GM12878 (cell line): ENCODE measurements around the gene POLN. TPM values are rescaled to one million over a fixed set of nuclear protein-coding genes. Genes with fewer than 3 reads are reported as not detected.

Source experiments
- ATAC-seq: fragments of 200-7000 bp; cut with Tn5 transposase; 3 replicates; pipeline ENCODE4 v1.9.1; 2020; ENCODE audit warnings: mild to moderate bottlenecking, moderate library complexity
- BruUV-seq: library from RNA; stranded (reverse); fragments of 400-500 nt; replicated peaks from 2 replicates; lab custom pipeline; 2021; lab: Mats Ljungman, UMichigan
- CTCF ChIA-PET: fragments of 300-600 bp; sonication (Branson Sonifier 250); formaldehyde crosslinking; extraction: SDS; loops from one replicate; lab custom pipeline; 2021; ENCODE audit warnings: inconsistent platforms; lab: Yijun Ruan, JAX
- POLR2A ChIA-PET: fragments of 350-600 bp; formaldehyde crosslinking; extraction: SDS; loops from one replicate; lab custom pipeline; 2021; ENCODE audit warnings: inconsistent platforms; lab: Charles Lee
- RAD21 ChIA-PET: fragments of 300-600 bp; sonication (Branson Sonifier 250); formaldehyde crosslinking; loops from one replicate; lab custom pipeline; 2023; ENCODE audit warnings: antibody characterized with exemption; ENCODE audit not compliant: unreplicated experiment; lab: Charles Lee
- SMC1A ChIA-PET: fragments of 300-600 bp; sonication (Branson Sonifier 250); formaldehyde crosslinking; loops from one replicate; lab custom pipeline; 2023; ENCODE audit not compliant: unreplicated experiment, uncharacterized antibody; lab: Charles Lee
- DNase-seq: peaks from one replicate; pipeline ENCODE4 v3.0.0-alpha.2; 2011; ENCODE audit warnings: low read depth, low spot score
- FAIRE-seq: peaks from 3 replicates; lab custom pipeline; 2011; peaks lifted over from hg19 to GRCh38; lab: Jason Lieb, UNC
- H2AFZ ChIP-seq: 2 replicates; pipeline ENCODE4 v1.6.0; 2011; ENCODE audit warnings: low read depth, low read length, control low read depth; ENCODE audit not compliant: control insufficient read depth
- H3K27ac ChIP-seq: 2 replicates; pipeline ENCODE4 v1.5.1; 2011; ENCODE audit warnings: control low read depth; ENCODE audit not compliant: control insufficient read depth, insufficient read depth
- H3K27me3 ChIP-seq, 2 experiments: replicated peaks in 1 of 2; 2 replicates each; pipeline versions ENCODE4 v1.6.0 to v1.6.1; 2011; ENCODE audit warnings: low read length in 1 of 2; ENCODE audit not compliant: control insufficient read depth in 2 of 2, insufficient read depth in 2 of 2
- H3K36me3 ChIP-seq, 2 experiments: 2 replicates each; pipeline ENCODE4 v1.5.1; 2011; ENCODE audit warnings: low read length in 1 of 2; ENCODE audit not compliant: control insufficient read depth in 2 of 2, insufficient read depth in 2 of 2
- H3K4me1 ChIP-seq: 2 replicates; pipeline ENCODE4 v1.6.1; 2011; ENCODE audit warnings: mild to moderate bottlenecking, low read length, moderate library complexity, mixed read lengths; ENCODE audit not compliant: control insufficient read depth, insufficient read depth
- H3K4me2 ChIP-seq: 2 replicates; pipeline ENCODE4 v1.6.0; 2011; ENCODE audit warnings: control low read depth; ENCODE audit not compliant: control insufficient read depth, insufficient read depth
- H3K4me3 ChIP-seq: fragments of 200-600 bp; sonication (generic); 2 replicates; pipeline ENCODE4 v1.5.1; 2016
- H3K79me2 ChIP-seq: 2 replicates; pipeline ENCODE4 v1.6.0; 2011; ENCODE audit warnings: low read length; ENCODE audit not compliant: control insufficient read depth, insufficient read depth
- H3K9ac ChIP-seq: 2 replicates; pipeline ENCODE4 v1.8.0; 2011; ENCODE audit warnings: low read length, control low read depth, mixed read lengths; ENCODE audit not compliant: control insufficient read depth, insufficient read depth
- H3K9me3 ChIP-seq: replicated peaks from 3 replicates; pipeline ENCODE4 v1.5.1; 2011; ENCODE audit warnings: mild to moderate bottlenecking, low read length; ENCODE audit not compliant: control insufficient read depth, insufficient read depth
- H4K20me1 ChIP-seq: 2 replicates; pipeline ENCODE4 v1.6.0; 2011; ENCODE audit not compliant: control insufficient read depth, insufficient read depth
- E4F1 ChIP-seq: fragments of 450-650 bp; IDR thresholded peaks from 2 replicates; pipeline ENCODE4 v1.6.1; 2018; ENCODE audit warnings: borderline replicate concordance, mild to moderate bottlenecking; ENCODE audit not compliant: partially characterized antibody
- EED ChIP-seq: sonication (generic); IDR thresholded peaks from 2 replicates; pipeline ENCODE4 v1.6.1; 2016; ENCODE audit warnings: antibody characterized with exemption, low read depth
- EZH2 ChIP-seq: IDR thresholded peaks from 2 replicates; pipeline ENCODE4 v1.6.1; 2012; ENCODE audit warnings: low read depth, mild to moderate bottlenecking, control low read depth, inconsistent platforms, low read length, borderline replicate concordance; ENCODE audit not compliant: control insufficient read depth
- MEF2A ChIP-seq: IDR thresholded peaks from 2 replicates; pipeline ENCODE4 v1.6.1; 2011; ENCODE audit warnings: low read depth, mild to moderate bottlenecking, low read length, moderate library complexity; ENCODE audit not compliant: insufficient read depth
- POU2F2 ChIP-seq: IDR thresholded peaks from 3 replicates; pipeline ENCODE4 v1.6.1; 2011; ENCODE audit warnings: low read depth, mild to moderate bottlenecking, low read length, borderline replicate concordance
- TARDBP ChIP-seq: IDR thresholded peaks from 2 replicates; pipeline ENCODE4 v1.6.1; 2016; ENCODE audit warnings: borderline replicate concordance
- TCF7 ChIP-seq: IDR thresholded peaks from 2 replicates; pipeline ENCODE4 v1.6.1; 2014; ENCODE audit warnings: antibody characterized with exemption, borderline replicate concordance
- USF2 ChIP-seq: IDR thresholded peaks from 2 replicates; pipeline ENCODE4 v1.6.1; 2011; ENCODE audit warnings: low read depth, low read length, improper control_type of control experiment, borderline replicate concordance
- ZBTB40 ChIP-seq: fragments of 450-650 bp; IDR thresholded peaks from 2 replicates; pipeline ENCODE4 v1.6.1; 2016; ENCODE audit warnings: mild to moderate bottlenecking, moderate library complexity, borderline replicate concordance
- WGBS: methylation state at CpG from one replicate; pipeline ENCODE4 v1.1.6; 2016; ENCODE audit warnings: low lambda C conversion rate; ENCODE audit not compliant: insufficient replicate concordance, insufficient coverage; ENCODE audit errors: missing lambda C conversion rate; 5-methylcytosine and 5-hydroxymethylcytosine counted together
- in situ Hi-C: fragments of 300-500 bp; cut with MboI; formaldehyde crosslinking; loops from 9 replicates; pipeline ENCODE4 v1.14.3; 2018; ENCODE audit warnings: mixed read lengths
- intact Hi-C: fragments of 100-400 bp; cut with micrococcal nuclease; formaldehyde crosslinking; loops from one replicate; pipeline ENCODE4 v1.14.2; 2022; ENCODE audit not compliant: unreplicated experiment
- polyA plus RNA-seq, 11 experiments: library from polyadenylated mRNA; depleted of rRNA in 4 of 11; unstranded in 6 of 11; stranded (reverse) in 5 of 11; fragments of >200 nt; fragmentation: Nextera tagmentation in 4 of 11; fragmentation: Illumina TruSeq in 1 of 11; extraction: Ambion mirVana in 4 of 11; extraction: Trizol in 1 of 11; gene quantifications; 1 replicate in 1 of 11; 2 replicates in 10 of 11; pipeline versions ENCODE4 v1.2.1 to v1.2.3, GENCODE V29; 2011 to 2016; ENCODE audit warnings: inconsistent platforms in 2 of 11, missing spikeins in 2 of 11, low read depth in 1 of 11
- total RNA-seq, 4 experiments: library from RNA; depleted of rRNA in 3 of 4; stranded (reverse); fragments of >200 nt in 3 of 4; fragmentation: Illumina TruSeq in 1 of 4; extraction: Trizol in 1 of 4; gene quantifications; 2 replicates each; pipeline versions ENCODE4 v1.2.1 to v1.2.3, GENCODE V29; 2013 to 2021
- TF ChIP-seq, protein P1 (sequence below): fragments of 450-650 bp; formaldehyde crosslinking; IDR thresholded peaks from 2 replicates; pipeline ENCODE4 v1.5.0; 2022; ENCODE audit warnings: mild to moderate bottlenecking, missing genetic modification characterization
- TF ChIP-seq, protein P2 (sequence below): fragments of 450-650 bp; IDR thresholded peaks from 2 replicates; pipeline ENCODE4 v1.6.1; 2014; ENCODE audit warnings: mild to moderate bottlenecking

The POLN gene
- total and polyA plus RNA-seq, 10 of the 15 experiments (the other 5 are each of a cell fraction or from before 2014, with no cell fraction given): 0.09 to 2.0 (median 0.95) TPM; not detected in 1

- H3K4me1 ChIP-seq: no peaks in the 10 kb centered on the region
- CTCF ChIA-PET: no interaction called here
- no peak for TF ChIP-seq USF2
- no peak for TF ChIP-seq TARDBP
- no peak for TF ChIP-seq EED
- no peak for TF ChIP-seq TCF7
- no peak for TF ChIP-seq ZBTB40
- TF ChIP-seq, protein P1, sequence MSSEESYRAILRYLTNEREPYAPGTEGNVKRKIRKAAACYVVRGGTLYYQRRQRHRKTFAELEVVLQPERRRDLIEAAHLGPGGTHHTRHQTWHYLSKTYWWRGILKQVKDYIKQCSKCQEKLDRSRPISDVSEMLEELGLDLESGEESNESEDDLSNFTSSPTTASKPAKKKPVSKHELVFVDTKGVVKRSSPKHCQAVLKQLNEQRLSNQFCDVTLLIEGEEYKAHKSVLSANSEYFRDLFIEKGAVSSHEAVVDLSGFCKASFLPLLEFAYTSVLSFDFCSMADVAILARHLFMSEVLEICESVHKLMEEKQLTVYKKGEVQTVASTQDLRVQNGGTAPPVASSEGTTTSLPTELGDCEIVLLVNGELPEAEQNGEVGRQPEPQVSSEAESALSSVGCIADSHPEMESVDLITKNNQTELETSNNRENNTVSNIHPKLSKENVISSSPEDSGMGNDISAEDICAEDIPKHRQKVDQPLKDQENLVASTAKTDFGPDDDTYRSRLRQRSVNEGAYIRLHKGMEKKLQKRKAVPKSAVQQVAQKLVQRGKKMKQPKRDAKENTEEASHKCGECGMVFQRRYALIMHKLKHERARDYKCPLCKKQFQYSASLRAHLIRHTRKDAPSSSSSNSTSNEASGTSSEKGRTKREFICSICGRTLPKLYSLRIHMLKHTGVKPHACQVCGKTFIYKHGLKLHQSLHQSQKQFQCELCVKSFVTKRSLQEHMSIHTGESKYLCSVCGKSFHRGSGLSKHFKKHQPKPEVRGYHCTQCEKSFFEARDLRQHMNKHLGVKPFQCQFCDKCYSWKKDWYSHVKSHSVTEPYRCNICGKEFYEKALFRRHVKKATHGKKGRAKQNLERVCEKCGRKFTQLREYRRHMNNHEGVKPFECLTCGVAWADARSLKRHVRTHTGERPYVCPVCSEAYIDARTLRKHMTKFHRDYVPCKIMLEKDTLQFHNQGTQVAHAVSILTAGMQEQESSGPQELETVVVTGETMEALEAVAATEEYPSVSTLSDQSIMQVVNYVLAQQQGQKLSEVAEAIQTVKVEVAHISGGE: no peak
- no peak for TF ChIP-seq EZH2
- TF ChIP-seq, protein P2, sequence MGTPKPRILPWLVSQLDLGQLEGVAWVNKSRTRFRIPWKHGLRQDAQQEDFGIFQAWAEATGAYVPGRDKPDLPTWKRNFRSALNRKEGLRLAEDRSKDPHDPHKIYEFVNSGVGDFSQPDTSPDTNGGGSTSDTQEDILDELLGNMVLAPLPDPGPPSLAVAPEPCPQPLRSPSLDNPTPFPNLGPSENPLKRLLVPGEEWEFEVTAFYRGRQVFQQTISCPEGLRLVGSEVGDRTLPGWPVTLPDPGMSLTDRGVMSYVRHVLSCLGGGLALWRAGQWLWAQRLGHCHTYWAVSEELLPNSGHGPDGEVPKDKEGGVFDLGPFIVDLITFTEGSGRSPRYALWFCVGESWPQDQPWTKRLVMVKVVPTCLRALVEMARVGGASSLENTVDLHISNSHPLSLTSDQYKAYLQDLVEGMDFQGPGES: no peak
- TF ChIP-seq MEF2A: no peak
- no peak for TF ChIP-seq POU2F2
- TF ChIP-seq E4F1: no peak
Measured at GRCh38 chr4:2154215-2154740, 87.6 kb downstream of the POLN start.

More at GRCh38 chr4:2154215-2154740, 87.6 kb downstream of the POLN start:
- ATAC-seq: no peak
- no peak overlapping the region for H3K27ac ChIP-seq
- no peaks in the 10 kb centered on the region for H3K79me2 ChIP-seq
- FAIRE-seq: no peak
- H3K4me3 ChIP-seq: no peak overlapping the region
- intact Hi-C loops (no loop called here), in situ Hi-C loops (no loop called here)
- ChIA-PET POLR2A (interaction anchor here (0.7 kb wide), 1 partner anchor 154 kb away, joined by 5 read pairs; no protein-coding TSS in a partner anchor), RAD21 (no interaction called here), SMC1A (no interaction called here)
- no peak overlapping the region for H3K4me2 ChIP-seq
- H2AFZ ChIP-seq: no peak overlapping the region
- DNase-seq: no peak
- H3K9ac ChIP-seq: no peak overlapping the region
- H3K9me3 ChIP-seq: no peaks in the 10 kb centered on the region
- no TSS peak for BruUV-seq
- WGBS: 17% methylated on average over 2 of the region's 2 CpGs
- H3K36me3 ChIP-seq: no peaks in the 10 kb centered on the region
- H4K20me1 ChIP-seq: no peaks in the 10 kb centered on the region
- H3K27me3 ChIP-seq: no peaks in the 10 kb centered on the region
